Heart left ventricle (tissue), 13 donors: Measurements from ENCODE around the gene TRIM29.

Experiments used
- CTCF ChIP-seq, 12 donors: fragments of 200-600 bp; sonication (generic) in 4 of 12; IDR thresholded peaks; one replicate each; pipeline versions ENCODE4 v1.5.0 to v1.8.0; 2018 to 2022; ENCODE audit warnings: antibody characterized with exemption in 12 of 12, mild to moderate bottlenecking in 5 of 12
- POLR2A ChIP-seq, 2 donors: fragments of 450-650 bp; IDR thresholded peaks; one replicate each; pipeline ENCODE4 v1.6.1; 2017; ENCODE audit warnings: antibody characterized with exemption in 2 of 2, mild to moderate bottlenecking in 2 of 2, moderate library complexity in 2 of 2
- donor health status: ischemic (EF 13 %, LVEDD 7.1; RV severe dilation, severe dysfunction).
- donor health status: DM: no; HTN: yes; CAD: no.
- donor health status: DM: no; HTN: no; CAD: no.
- donor health status: ischemic (EF 25% LVEDD 6.9; RV normal size, moderate dysfunction).
- donor health status: ischemic (EF 25% LVEDD 5.7; RV mildly dilated, moderate dysfunction).
- donor health status: ischemic (EF 35%, LVEDD 5.7; RV mildly dilated, moderate dysfunction).
- donor health status: nonischemic (EF 11% LVEDD 7.7; RV severe dilation, severe dysfunction).
- donor health status: DM: yes; HTN: yes; CAD: no.
- donor health status: PGD.
- donor health status: ischemic (EF 29% LVEDD 5.4; RV normal size, mild dysfunction).
- donor health status: nonischemic (EF 23%, LVEDD 6.1; RV moderate dilation, normal function).

DNA sequence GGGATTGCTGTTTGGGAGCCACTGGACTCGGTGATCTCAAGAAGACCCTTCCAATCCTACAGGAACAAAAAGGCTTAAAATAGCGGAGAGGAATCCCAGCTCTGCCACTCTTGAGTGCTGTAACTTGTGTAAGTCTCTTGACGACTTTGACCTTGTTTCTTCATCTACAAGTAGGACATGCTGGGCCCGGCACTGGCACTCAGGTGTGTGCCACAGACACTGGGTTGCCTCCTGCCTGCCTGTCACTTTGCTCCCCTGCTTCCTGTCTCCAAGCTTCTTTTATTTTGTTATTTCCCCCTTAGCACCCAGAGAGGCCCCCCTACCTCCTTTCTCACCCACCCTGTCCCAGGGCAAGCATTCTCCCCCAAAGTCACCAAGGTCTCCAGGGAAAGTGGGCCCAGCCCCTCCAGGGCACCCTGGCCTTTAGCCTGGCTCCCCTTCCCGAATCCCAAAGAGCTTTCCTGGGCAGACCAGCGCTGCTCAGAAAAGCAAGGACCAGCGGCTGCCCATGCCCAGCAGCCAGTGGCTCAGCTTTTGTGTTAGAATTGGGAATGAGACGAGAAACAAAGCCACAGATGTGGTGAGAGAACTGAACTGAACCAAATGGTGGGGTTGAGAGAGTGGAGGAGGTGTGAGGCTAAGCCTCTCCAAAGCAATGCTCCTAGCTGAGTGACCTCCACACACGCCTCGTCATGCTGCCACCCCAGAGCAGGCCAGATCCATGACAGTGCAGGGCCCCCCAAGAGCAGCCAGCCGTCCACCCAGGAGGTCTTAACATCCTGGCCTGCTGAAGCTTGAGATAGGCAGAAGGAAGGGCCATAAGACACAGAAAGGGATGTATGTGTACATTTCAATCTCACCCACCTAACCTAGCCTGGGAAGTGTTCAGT, 4.5 kb downstream of the TRIM29 start:
- TF ChIP-seq CTCF (IDR thresholded peaks at IDR 0.05) (no peak), POLR2A (IDR thresholded peaks at IDR 0.05) (no peak)
